D721Med (cell line): ENCODE measurements around the gene KIFC3.

Experiments
- DNase-seq: peaks from one replicate; pipeline ENCODE4 v3.0.0; 2011; ENCODE audit warnings: low spot score; ENCODE audit not compliant: insufficient read length
- FAIRE-seq: peaks from 2 replicates; lab custom pipeline; 2011; peaks lifted over from hg19 to GRCh38; lab: Jason Lieb, UNC
- CTCF ChIP-seq: IDR thresholded peaks from 2 replicates; pipeline ENCODE4 v1.5.1; 2012; ENCODE audit warnings: mild to moderate bottlenecking, control low read depth; ENCODE audit not compliant: insufficient read depth; ENCODE audit errors: missing control alignments

KIFC3 gene

GRCh38 chr16:57745768-57746167, 56.5 kb downstream of the KIFC3 start:
- FAIRE-seq, result no peak
- no peak for TF ChIP-seq CTCF
- DNase-seq, result no peak

GRCh38 chr16:57744642-57744903, 57.7 kb downstream of the KIFC3 start:
- TF ChIP-seq CTCF, result no peak
- FAIRE-seq (no peak), DNase-seq (no peak)

GRCh38 chr16:57743886-57744641, 58.2 kb downstream of the KIFC3 start:
- DNase-seq (no peak), FAIRE-seq (no peak)
- no peak for TF ChIP-seq CTCF

- no peak for DNase-seq
- FAIRE-seq, result no peak
- no peak for TF ChIP-seq CTCF
Measured at GRCh38 chr16:57743458-57743857, 58.8 kb downstream of the KIFC3 start.

GRCh38 chr16:57742543-57742942, 59.7 kb downstream of the KIFC3 start:
- FAIRE-seq (no peak), DNase-seq (no peak)
- no peak for TF ChIP-seq CTCF

GRCh38 chr16:57741660-57742191, 60.6 kb downstream of the KIFC3 start:
- FAIRE-seq (no peak), DNase-seq (peak; percentile 57)
- no peak for TF ChIP-seq CTCF

- FAIRE-seq, result no peak
- no peak for TF ChIP-seq CTCF
- no peak for DNase-seq
Measured at GRCh38 chr16:57740423-57741071, 61.7 kb downstream of the KIFC3 start.
